ENCODE data around the gene PLXNA4.

PLXNA4 gene

GRCh38 chr7:132575982-132576720 lies at the start of gene PLXNA4:
TSS of gene PLXNA4 (minus strand) at chr7:132576470. CDS start at chr7:132508693, 67,777 bp downstream.
- Mint-ChIP-seq H3K36me3 (ENCODE audit: low read depth) (no peaks in the 10 kb centered on the region), H3K4me1 (peaks cover 15% of the 10 kb centered on the region), H3K9me3 (no peaks in the 10 kb centered on the region), H3K27ac (no peak within 1 kb of the TSS), H3K4me3 (peak within 1 kb of the TSS; percentile 61), H3K27me3 (peaks cover 63% of the 10 kb centered on the region)
- ATAC-seq, result no peak
- no peak for DNase-seq

GRCh38 chr7:132625651-132626050 lies 49.4 kb upstream of the PLXNA4 start:
- H3K27me3 Mint-ChIP-seq, result no peaks in the 10 kb centered on the region
- H3K36me3 Mint-ChIP-seq (ENCODE audit: low read depth), result no peaks in the 10 kb centered on the region
- DNase-seq (no peak), ATAC-seq (no peak)
- no peak overlapping the region for H3K27ac Mint-ChIP-seq
- no peak overlapping the region for H3K4me3 Mint-ChIP-seq
- H3K4me1 Mint-ChIP-seq, result no peaks in the 10 kb centered on the region
- no peaks in the 10 kb centered on the region for H3K9me3 Mint-ChIP-seq

- H3K27me3 Mint-ChIP-seq, result no peaks in the 10 kb centered on the region
- ATAC-seq (no peak), DNase-seq (no peak)
- no peaks in the 10 kb centered on the region for H3K9me3 Mint-ChIP-seq
- no peak overlapping the region for H3K27ac Mint-ChIP-seq
- H3K4me1 Mint-ChIP-seq, result no peaks in the 10 kb centered on the region
- H3K4me3 Mint-ChIP-seq, result no peak overlapping the region
- H3K36me3 Mint-ChIP-seq (ENCODE audit: low read depth), result no peaks in the 10 kb centered on the region
These were observed 45.8 kb upstream of the PLXNA4 start for GRCh38 chr7:132622081-132622480.

- Mint-ChIP-seq H3K27me3 (peaks cover 4% of the 10 kb centered on the region), H3K36me3 (ENCODE audit: low read depth) (no peaks in the 10 kb centered on the region), H3K4me1 (no peaks in the 10 kb centered on the region), H3K9me3 (no peaks in the 10 kb centered on the region), H3K27ac (no peak overlapping the region), H3K4me3 (no peak overlapping the region)
- DNase-seq (no peak), ATAC-seq (no peak)
These were observed 43.7 kb upstream of the PLXNA4 start for GRCh38 chr7:132619967-132620366.

- H3K9me3 Mint-ChIP-seq, result no peaks in the 10 kb centered on the region
- no peak overlapping the region for H3K4me3 Mint-ChIP-seq
- DNase-seq, result no peak
- no peaks in the 10 kb centered on the region for H3K36me3 Mint-ChIP-seq (ENCODE audit: low read depth)
- H3K27me3 Mint-ChIP-seq, result peaks cover 7% of the 10 kb centered on the region
- no peak for ATAC-seq
- H3K27ac Mint-ChIP-seq, result no peak overlapping the region
- no peaks in the 10 kb centered on the region for H3K4me1 Mint-ChIP-seq
These were observed 42.7 kb upstream of the PLXNA4 start for GRCh38 chr7:132618956-132619305.

GRCh38 chr7:132618271-132618955 lies 42.1 kb upstream of the PLXNA4 start:
- DNase-seq (no peak), ATAC-seq (no peak)
- H3K4me3 Mint-ChIP-seq, result no peak overlapping the region
- no peak overlapping the region for H3K27ac Mint-ChIP-seq
- peaks cover 7% of the 10 kb centered on the region for H3K27me3 Mint-ChIP-seq
- H3K9me3 Mint-ChIP-seq, result no peaks in the 10 kb centered on the region
- no peaks in the 10 kb centered on the region for H3K36me3 Mint-ChIP-seq (ENCODE audit: low read depth)
- no peaks in the 10 kb centered on the region for H3K4me1 Mint-ChIP-seq

GRCh38 chr7:132614428-132615318 lies 38.4 kb upstream of the PLXNA4 start:
- DNase-seq (no peak), ATAC-seq (no peak)
- H3K4me3 Mint-ChIP-seq, result no peak overlapping the region
- no peaks in the 10 kb centered on the region for H3K9me3 Mint-ChIP-seq
- no peak overlapping the region for H3K27ac Mint-ChIP-seq
- peaks cover 10% of the 10 kb centered on the region for H3K27me3 Mint-ChIP-seq
- no peaks in the 10 kb centered on the region for H3K36me3 Mint-ChIP-seq (ENCODE audit: low read depth)
- H3K4me1 Mint-ChIP-seq, result no peaks in the 10 kb centered on the region

- H3K36me3 Mint-ChIP-seq (ENCODE audit: low read depth), result no peaks in the 10 kb centered on the region
- H3K9me3 Mint-ChIP-seq, result no peaks in the 10 kb centered on the region
- H3K27ac Mint-ChIP-seq, result no peak overlapping the region
- DNase-seq (no peak), ATAC-seq (no peak)
- no peaks in the 10 kb centered on the region for H3K4me1 Mint-ChIP-seq
- peaks cover 10% of the 10 kb centered on the region for H3K27me3 Mint-ChIP-seq
- H3K4me3 Mint-ChIP-seq, result no peak overlapping the region
These were observed 37.5 kb upstream of the PLXNA4 start for GRCh38 chr7:132613737-132614136.

GRCh38 chr7:132610995-132611394 lies 34.7 kb upstream of the PLXNA4 start:
- Mint-ChIP-seq H3K4me3 (no peak overlapping the region), H3K4me1 (no peaks in the 10 kb centered on the region), H3K36me3 (ENCODE audit: low read depth) (no peaks in the 10 kb centered on the region), H3K27ac (no peak overlapping the region), H3K9me3 (no peaks in the 10 kb centered on the region), H3K27me3 (peaks cover 10% of the 10 kb centered on the region)
- ATAC-seq (no peak), DNase-seq (no peak)

- DNase-seq (no peak), ATAC-seq (no peak)
- Mint-ChIP-seq H3K9me3 (no peaks in the 10 kb centered on the region), H3K4me1 (no peaks in the 10 kb centered on the region), H3K4me3 (no peak overlapping the region), H3K27me3 (peaks cover 7% of the 10 kb centered on the region), H3K36me3 (ENCODE audit: low read depth) (no peaks in the 10 kb centered on the region), H3K27ac (no peak overlapping the region)
These were observed 33.7 kb upstream of the PLXNA4 start for GRCh38 chr7:132609906-132610520.

- H3K27ac Mint-ChIP-seq, result no peak overlapping the region
- H3K4me3 Mint-ChIP-seq, result no peak overlapping the region
- no peak for DNase-seq
- peaks cover 5% of the 10 kb centered on the region for H3K27me3 Mint-ChIP-seq
- no peaks in the 10 kb centered on the region for H3K36me3 Mint-ChIP-seq (ENCODE audit: low read depth)
- H3K9me3 Mint-ChIP-seq, result no peaks in the 10 kb centered on the region
- no peak for ATAC-seq
- no peaks in the 10 kb centered on the region for H3K4me1 Mint-ChIP-seq
These were observed 33.0 kb upstream of the PLXNA4 start for GRCh38 chr7:132609222-132609621.

GRCh38 chr7:132608523-132608922 lies 32.3 kb upstream of the PLXNA4 start:
- Mint-ChIP-seq H3K9me3 (no peaks in the 10 kb centered on the region), H3K36me3 (ENCODE audit: low read depth) (no peaks in the 10 kb centered on the region), H3K4me1 (no peaks in the 10 kb centered on the region), H3K27me3 (peaks cover 3% of the 10 kb centered on the region), H3K27ac (no peak overlapping the region), H3K4me3 (no peak overlapping the region)
- DNase-seq (no peak), ATAC-seq (no peak)

- Mint-ChIP-seq H3K27me3 (peaks cover 4% of the 10 kb centered on the region), H3K4me1 (no peaks in the 10 kb centered on the region), H3K36me3 (ENCODE audit: low read depth) (no peaks in the 10 kb centered on the region), H3K4me3 (no peak overlapping the region), H3K9me3 (no peaks in the 10 kb centered on the region), H3K27ac (no peak overlapping the region)
- no peak for ATAC-seq
- DNase-seq, result no peak
These were observed 31.4 kb upstream of the PLXNA4 start for GRCh38 chr7:132607656-132608055.

GRCh38 chr7:132604121-132604520 lies 27.9 kb upstream of the PLXNA4 start:
- peaks cover 3% of the 10 kb centered on the region for H3K27me3 Mint-ChIP-seq
- DNase-seq (no peak), ATAC-seq (no peak)
- no peaks in the 10 kb centered on the region for H3K4me1 Mint-ChIP-seq
- no peaks in the 10 kb centered on the region for H3K36me3 Mint-ChIP-seq (ENCODE audit: low read depth)
- no peaks in the 10 kb centered on the region for H3K9me3 Mint-ChIP-seq
- H3K4me3 Mint-ChIP-seq, result no peak overlapping the region
- no peak overlapping the region for H3K27ac Mint-ChIP-seq
